Measurements from ENCODE around the gene FAM171A1. TPM values are rescaled to one million over a fixed set of nuclear protein-coding genes. Genes with fewer than 3 reads are reported as not detected.

The FAM171A1 gene
- total RNA-seq, 1 donor from 2014 or later, result 73.6 TPM

DNA sequence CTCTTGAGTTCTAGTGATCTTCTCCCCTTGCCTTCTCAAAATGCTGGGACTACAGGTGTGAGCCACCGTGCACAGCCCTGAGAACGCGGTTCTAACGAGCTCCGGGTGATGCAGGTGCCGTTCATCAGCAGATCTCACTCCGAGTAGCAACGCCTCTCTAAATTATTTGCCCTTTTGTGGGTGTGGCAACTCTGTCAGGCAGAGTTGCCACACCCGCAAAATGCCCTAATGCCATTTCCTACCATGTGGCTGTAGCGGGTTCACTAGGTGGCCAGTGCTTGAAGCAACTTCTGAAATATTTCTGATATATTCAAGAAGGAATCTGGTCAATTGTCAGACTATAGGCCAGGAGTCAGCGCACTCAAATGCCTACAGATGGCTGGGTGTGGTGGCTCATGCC lies 139.7 kb downstream of the FAM171A1 start:
- DNase-seq (ENCODE audit: low spot score in 2 of 2, unreplicated experiment in 2 of 2), result no peak
- H3K36me3 Mint-ChIP-seq, result peaks cover 13% of the 10 kb centered on the region
- H3K27ac Mint-ChIP-seq, result no peak overlapping the region
- H3K4me1 Mint-ChIP-seq, result peaks cover 2% of the 10 kb centered on the region
- peaks cover 4% of the 10 kb centered on the region for H3K9me3 Mint-ChIP-seq
- no peak overlapping the region for H3K4me3 Mint-ChIP-seq
- H3K27me3 Mint-ChIP-seq (ENCODE audit: low read depth), result no peaks in the 10 kb centered on the region
- TF ChIP-seq, protein P1, sequence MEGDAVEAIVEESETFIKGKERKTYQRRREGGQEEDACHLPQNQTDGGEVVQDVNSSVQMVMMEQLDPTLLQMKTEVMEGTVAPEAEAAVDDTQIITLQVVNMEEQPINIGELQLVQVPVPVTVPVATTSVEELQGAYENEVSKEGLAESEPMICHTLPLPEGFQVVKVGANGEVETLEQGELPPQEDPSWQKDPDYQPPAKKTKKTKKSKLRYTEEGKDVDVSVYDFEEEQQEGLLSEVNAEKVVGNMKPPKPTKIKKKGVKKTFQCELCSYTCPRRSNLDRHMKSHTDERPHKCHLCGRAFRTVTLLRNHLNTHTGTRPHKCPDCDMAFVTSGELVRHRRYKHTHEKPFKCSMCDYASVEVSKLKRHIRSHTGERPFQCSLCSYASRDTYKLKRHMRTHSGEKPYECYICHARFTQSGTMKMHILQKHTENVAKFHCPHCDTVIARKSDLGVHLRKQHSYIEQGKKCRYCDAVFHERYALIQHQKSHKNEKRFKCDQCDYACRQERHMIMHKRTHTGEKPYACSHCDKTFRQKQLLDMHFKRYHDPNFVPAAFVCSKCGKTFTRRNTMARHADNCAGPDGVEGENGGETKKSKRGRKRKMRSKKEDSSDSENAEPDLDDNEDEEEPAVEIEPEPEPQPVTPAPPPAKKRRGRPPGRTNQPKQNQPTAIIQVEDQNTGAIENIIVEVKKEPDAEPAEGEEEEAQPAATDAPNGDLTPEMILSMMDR (IDR thresholded peaks at IDR 0.05; ENCODE audit: unreplicated experiment), result no peak

DNA sequence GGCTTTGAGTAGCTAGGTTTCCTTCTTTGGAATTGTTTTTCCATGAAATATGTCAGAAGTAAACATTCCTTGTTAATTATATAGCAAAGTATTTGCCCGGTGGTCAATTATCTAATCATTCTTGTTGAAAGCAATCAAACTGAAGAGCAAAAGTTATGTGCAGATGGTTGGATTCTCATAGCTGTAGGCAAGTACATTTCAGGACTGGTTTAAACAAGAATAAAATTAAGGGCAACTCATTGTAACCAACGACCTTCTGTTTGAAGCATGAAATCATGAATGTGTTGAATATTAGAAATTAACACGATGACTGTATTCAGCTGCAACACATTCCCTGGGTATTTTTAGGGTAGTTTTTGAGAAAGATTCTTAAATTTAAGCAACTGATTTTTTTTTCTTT lies 140.8 kb downstream of the FAM171A1 start:
- TF ChIP-seq, protein P1 (IDR thresholded peaks at IDR 0.05; ENCODE audit: unreplicated experiment), result no peak
- peaks cover 2% of the 10 kb centered on the region for H3K4me1 Mint-ChIP-seq
- no peak for DNase-seq (ENCODE audit: low spot score in 2 of 2, unreplicated experiment in 2 of 2)
- peaks cover 16% of the 10 kb centered on the region for H3K36me3 Mint-ChIP-seq
- no peak overlapping the region for H3K27ac Mint-ChIP-seq
- no peak overlapping the region for H3K4me3 Mint-ChIP-seq
- H3K27me3 Mint-ChIP-seq (ENCODE audit: low read depth), result no peaks in the 10 kb centered on the region
- H3K9me3 Mint-ChIP-seq, result peaks cover 6% of the 10 kb centered on the region

DNA sequence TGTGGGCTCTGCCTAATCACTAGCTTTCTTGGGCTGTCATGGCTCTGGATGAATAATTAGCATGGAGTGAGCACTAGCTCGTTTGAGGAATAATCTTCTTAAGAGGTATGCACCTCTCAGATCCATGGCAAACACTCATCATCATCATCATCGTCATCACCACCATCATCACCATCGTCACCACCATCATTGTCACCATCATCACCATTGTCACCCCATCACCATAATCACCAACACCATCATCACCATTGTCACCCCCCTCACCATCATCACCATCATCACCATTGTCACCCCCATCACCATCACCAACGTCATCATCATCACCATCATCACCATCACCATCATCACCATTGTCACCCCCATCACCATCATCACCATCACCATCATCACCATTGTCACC lies 141.8 kb downstream of the FAM171A1 start:
- Mint-ChIP-seq H3K9me3 (peaks cover 14% of the 10 kb centered on the region), H3K4me1 (peaks cover 2% of the 10 kb centered on the region), H3K27ac (no peak overlapping the region), H3K27me3 (ENCODE audit: low read depth) (no peaks in the 10 kb centered on the region), H3K36me3 (peaks cover 23% of the 10 kb centered on the region), H3K4me3 (no peak overlapping the region)
- no peak for DNase-seq (ENCODE audit: low spot score in 2 of 2, unreplicated experiment in 2 of 2)
- TF ChIP-seq, protein P1 (IDR thresholded peaks at IDR 0.05; ENCODE audit: unreplicated experiment), result no peak

DNA sequence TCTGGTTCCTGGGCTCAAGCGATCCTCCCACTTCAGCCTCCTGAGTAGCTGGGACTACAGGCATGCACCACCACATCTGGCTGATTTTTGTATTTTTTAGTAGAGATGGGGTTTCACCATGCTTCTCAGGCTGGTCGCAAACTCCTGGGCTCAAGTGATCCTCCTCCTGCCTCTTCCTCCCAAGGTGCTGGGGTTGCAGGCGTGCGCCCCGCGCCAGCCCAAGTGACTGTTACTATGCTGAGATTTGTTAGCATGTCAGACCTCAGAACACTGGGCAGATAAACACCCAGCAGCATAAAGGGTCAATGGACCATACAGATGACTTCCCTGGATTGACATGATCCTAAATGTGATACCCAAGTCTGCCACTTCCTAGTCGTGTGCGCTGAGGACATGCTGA lies 142.7 kb downstream of the FAM171A1 start:
- Mint-ChIP-seq H3K4me1 (peaks cover 2% of the 10 kb centered on the region), H3K9me3 (peaks cover 20% of the 10 kb centered on the region), H3K27ac (no peak overlapping the region), H3K27me3 (ENCODE audit: low read depth) (no peaks in the 10 kb centered on the region), H3K36me3 (peaks cover 24% of the 10 kb centered on the region), H3K4me3 (no peak overlapping the region)
- no peak for DNase-seq (ENCODE audit: low spot score in 2 of 2, unreplicated experiment in 2 of 2)
- TF ChIP-seq, protein P1 (IDR thresholded peaks at IDR 0.05; ENCODE audit: unreplicated experiment), result no peak

DNA sequence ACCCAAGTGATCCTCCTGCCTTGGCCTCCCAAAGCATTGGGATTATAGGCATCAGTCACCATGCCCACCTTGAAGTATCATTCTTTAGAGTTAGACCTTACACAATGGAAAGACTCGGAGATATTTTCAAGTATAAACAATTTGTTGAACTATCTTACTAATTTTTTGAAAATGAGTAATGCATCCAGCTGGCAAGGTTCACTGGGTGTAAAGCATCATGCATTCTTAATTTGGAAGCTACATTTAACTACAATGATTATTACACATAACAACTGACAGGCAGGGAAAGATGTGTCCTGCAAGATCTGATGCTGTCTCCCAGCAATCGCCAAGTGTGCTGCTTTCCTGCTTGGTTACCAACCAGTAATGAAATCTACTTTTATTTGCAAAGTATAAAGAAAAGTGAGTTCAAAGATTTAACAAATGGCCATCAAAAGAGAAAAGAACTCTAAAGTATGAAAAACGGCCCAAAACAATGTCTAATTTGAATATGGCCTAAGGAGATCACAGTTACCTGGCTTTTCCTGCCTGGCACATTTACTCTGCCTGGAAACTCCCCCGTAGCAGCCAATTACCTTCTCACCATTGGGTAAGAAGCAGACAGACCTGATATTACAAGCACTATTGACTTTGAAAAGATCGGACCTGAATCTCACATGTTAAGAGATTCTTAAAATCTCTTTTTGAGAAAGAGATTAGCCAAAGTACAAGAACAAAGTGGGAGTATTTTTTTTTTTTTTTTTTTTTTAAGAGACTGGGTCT lies 143.3 kb downstream of the FAM171A1 start:
- Mint-ChIP-seq H3K27me3 (ENCODE audit: low read depth) (no peaks in the 10 kb centered on the region), H3K4me3 (no peak overlapping the region), H3K27ac (no peak overlapping the region), H3K9me3 (peaks cover 20% of the 10 kb centered on the region), H3K4me1 (peaks cover 2% of the 10 kb centered on the region), H3K36me3 (peaks cover 24% of the 10 kb centered on the region)
- TF ChIP-seq, protein P1 (IDR thresholded peaks at IDR 0.05; ENCODE audit: unreplicated experiment), result no peak
- no peak for DNase-seq (ENCODE audit: low spot score in 2 of 2, unreplicated experiment in 2 of 2)

Measured in mesothelial cell of epicardium (in vitro differentiated cells).